HG03565 (cell line): Measurements from ENCODE around the gene ROR1.

Experiments
- ATAC-seq: cut with Tn5 transposase; IDR thresholded peaks from one replicate; pipeline ENCODE4 v1.9.1; 2021; ENCODE audit warnings: mild to moderate bottlenecking, moderate library complexity; ENCODE audit not compliant: unreplicated experiment

The ROR1 gene

GRCh38 chr1:63960326-63960725 lies 186.5 kb downstream of the ROR1 start:
- ATAC-seq: no peak

- ATAC-seq: no peak
Measured at GRCh38 chr1:63966016-63966415, 192.2 kb downstream of the ROR1 start.

GRCh38 chr1:63967901-63968300 lies 194.1 kb downstream of the ROR1 start:
- no peak for ATAC-seq

DNA sequence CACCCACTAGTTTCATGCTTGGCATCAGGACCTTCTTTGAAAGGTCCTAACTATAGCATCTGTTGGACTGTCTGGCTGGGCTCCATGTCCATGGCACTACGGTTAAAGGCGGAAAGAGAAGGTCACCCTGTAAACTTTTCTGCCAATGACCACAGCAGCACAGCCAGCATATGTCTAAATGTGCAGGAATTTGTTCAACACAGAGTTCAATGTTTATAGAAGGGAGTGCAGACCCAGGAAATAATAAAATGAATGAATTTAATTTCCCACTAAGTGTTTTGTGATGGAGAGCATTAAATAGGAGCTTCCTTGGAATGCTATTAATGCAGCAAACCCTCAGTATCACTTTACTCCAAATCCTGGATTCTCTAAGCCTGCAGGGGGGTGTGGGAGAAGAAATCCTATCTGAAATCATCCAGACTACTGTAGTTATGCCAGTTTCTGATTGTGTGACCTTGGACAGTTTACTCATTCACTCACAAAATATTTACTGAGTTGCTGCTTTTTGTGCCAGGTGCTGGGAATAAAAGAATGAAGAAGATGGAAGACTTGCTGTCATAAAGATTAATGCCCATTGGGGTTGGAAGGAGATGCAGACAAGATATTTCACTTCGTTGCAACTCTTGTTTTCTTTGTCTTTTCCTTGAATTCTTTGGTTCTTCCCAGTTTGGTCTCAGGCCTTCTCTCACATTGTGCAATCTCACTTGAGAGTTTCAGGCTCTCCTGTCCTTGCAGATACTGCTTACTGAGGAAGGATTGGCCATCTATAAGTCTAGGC lies 195.0 kb downstream of the ROR1 start:
- no peak for ATAC-seq

DNA sequence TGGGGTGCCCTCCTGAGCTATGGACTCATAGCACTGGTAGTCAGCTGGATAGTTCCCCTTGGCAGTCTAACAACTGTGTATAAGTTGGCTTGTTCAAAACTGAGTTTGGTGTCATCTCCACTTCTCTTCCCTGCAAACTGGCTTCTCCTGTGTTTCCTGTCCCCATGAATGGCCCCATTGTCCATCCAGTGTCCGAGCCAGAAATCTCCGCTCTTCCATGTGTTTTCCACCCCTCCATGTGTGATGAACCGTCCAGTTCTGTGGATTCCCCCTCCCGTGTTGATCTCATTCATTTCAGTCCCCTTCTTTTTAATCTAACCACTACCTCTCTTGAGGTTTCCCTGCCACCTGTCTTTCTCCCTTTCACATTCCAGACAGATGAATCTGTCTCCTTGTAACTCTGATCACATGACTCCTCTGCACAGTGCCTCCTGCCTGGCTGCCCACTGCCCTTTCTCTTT lies 195.7 kb downstream of the ROR1 start:
- no peak for ATAC-seq

GRCh38 chr1:63971557-63971956 lies 197.7 kb downstream of the ROR1 start:
- ATAC-seq: no peak

DNA sequence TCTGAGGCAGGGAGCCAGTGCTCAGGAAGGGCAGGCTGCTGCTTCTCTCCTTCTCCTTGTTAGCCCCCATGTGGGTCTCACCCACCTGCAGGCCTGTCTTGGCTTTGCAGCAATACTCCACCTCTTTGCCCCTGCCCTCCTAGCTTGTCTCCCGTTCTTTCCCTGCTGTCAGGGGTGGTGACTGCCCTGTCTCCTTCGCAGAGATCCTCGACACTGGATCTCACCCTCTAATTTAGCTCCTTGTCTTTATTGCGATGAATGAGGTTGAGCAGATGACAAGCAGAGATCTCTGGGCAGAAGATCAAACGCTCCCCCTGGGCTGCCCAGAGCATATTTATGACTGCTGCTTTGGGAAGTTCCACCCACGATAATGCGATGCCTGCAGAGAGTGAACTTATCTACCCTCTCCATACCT lies 199.2 kb downstream of the ROR1 start:
- ATAC-seq: no peak

DNA sequence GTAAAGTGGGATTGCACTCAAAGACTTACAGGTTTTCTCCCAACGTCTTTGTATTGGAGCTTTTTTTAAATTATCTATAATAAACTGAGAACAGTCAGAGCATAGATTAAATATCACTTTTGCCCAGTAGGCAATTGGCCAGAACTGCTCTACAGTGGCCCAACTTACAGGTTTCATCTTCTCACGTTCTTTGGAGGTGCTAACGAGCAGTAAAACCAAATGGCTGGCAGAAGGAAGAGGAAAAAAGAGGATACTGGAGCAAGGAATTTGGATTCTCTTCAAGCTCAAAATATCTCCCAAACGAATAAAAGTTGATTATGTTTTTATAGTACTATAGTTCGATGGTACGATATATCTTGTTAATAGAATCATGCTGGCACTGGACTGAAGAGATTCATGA lies 201.1 kb downstream of the ROR1 start:
- ATAC-seq: no peak

DNA sequence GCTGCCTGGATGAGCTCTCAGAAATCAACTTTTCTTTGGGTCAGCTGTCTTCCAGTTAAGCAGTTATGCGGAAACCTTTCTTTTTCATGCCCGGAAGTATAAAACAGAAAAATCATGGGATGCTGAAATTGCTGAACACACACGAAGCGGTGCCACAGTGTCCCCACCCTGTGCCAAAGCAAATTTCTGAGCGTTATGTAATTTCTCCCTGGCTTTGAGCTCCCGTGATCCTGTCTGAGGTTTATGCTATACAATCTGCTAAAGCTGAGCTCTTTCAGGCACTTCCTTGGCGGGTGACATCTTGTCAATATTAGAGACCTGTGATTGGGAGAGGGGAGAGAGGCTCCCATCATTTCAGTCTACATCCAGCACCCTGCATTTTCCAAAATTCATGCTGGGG lies 201.7 kb downstream of the ROR1 start:
- ATAC-seq: no peak

- ATAC-seq: no peak
Measured at GRCh38 chr1:63976006-63976405, 202.2 kb downstream of the ROR1 start.

DNA sequence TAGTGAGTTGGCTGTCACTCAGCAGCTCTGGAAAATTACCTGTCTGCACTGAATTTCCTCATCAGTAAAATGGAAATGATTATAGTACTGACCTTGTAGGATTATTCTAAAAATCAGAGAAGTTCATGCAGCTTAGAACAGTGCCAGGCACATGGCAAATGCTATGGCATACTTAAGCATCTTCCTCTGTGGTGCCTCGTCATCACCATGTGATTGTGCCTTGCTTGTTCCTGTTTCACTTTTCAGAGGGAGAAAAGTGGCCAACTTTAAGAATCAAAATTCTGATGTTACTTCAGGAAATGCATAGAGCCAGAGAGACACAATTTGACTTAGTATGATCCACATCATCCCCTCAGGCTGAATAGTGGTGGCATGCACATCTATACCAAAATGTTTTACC lies 203.6 kb downstream of the ROR1 start:
- no peak for ATAC-seq

DNA sequence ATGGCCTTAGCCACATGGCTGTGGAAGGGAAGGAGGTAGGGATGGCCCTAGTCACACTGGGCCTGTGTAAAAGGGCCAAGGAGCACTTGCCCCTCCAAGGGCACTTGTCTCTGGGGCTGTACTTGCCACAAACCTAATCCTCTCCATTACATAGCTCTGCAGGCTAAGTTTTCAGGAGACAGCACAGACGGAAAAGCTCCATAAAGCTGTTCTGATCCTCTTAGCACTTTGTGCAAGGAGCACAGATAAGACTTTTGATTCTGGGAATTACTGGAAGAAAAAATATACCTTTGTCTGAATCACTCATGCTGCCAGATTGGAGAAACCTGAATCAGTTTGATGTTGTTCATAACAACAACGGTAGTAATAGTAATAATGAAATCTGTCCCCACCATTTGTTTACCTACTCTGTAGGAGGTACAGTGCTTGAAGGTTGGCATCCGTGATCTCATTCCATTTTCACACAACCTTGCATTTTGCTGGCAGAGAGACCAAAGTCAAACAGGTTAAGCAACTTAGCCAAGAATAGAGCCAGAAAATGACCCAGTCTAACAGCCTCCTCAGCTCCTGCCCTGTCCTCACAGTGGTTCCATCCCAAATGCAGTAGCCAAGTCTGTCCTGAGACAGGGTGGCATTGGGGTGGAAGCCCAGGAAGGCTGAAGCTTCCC lies 207.1 kb downstream of the ROR1 start:
- ATAC-seq: no peak

DNA sequence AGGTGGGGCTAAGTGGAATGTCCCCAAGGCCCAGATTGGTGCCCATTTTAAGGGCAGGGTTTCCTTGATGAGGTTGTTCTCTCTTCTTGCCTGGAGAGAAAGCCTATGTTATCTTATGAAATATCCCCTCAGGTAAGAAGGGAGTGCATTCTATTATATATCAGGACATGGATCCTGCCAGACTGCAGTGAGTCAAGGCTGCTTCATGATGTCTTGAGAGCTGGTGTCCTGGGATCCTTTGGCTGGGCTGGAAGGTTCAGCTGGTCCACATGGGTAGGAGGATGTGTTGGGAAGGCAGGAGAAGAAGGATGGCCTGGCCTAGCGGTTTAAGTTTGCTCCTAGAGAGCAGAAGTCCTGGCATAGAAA lies 207.6 kb downstream of the ROR1 start:
- ATAC-seq: no peak

GRCh38 chr1:63982201-63982600 lies 208.4 kb downstream of the ROR1 start:
- ATAC-seq: no peak

DNA sequence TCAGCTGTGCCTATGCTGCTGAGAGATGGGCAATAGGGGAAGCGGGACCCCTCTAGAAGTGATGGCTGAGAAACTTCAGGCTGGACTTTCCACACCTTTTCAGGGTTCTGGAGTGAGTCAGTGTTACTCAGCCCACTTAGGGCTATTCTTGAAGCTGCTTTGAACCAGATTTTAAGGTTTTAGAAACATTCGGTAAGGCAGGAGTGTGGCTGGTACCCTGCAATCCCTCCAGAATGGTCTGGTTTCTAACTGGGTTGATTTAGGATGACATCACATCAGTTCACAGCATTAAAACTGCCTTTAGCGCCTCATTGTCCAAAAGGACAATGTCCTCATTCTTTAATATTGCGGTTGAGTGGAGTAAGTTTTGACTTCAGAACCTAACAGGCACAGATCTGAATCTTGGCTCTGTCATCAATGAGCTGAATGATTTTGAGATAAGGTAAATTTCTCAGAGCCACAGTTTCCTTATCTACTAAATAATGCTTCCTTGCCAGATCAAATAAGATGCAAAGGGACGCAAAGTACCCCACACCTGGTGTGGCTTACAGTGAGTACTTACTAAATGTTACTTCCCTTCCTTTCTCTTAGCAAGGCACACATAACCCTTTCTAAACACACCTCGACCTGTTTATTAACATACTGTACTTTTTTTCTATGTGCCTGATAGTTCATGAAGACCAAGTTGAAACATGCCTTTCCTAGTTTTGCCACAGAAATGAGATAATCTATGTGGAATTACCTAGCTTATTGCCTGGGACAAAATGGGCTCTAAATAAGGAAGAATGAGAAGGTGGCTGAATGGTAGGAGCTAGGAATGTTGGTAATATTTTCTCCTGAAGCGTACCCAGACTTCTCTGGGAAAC lies 209.8 kb downstream of the ROR1 start:
- no peak for ATAC-seq

GRCh38 chr1:63984257-63984929 lies 210.6 kb downstream of the ROR1 start:
- ATAC-seq: no peak

DNA sequence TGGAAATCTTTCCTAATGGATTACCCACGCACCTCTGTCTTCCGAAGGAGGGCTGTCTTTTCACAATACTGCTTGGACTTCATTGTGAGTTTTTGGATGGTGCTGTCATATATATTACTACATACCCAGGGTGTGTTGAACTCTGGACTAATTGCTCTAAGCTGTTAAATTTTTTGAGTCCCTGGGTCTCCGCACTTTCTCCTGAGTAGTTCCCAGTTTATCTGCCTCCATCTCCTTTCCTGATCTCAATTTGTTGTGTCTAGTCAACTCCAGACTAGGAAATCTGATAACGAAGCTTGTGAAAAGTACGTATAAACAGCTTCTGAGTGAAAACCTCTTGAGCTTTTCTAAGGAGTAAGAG lies 211.1 kb downstream of the ROR1 start:
- ATAC-seq: no peak

DNA sequence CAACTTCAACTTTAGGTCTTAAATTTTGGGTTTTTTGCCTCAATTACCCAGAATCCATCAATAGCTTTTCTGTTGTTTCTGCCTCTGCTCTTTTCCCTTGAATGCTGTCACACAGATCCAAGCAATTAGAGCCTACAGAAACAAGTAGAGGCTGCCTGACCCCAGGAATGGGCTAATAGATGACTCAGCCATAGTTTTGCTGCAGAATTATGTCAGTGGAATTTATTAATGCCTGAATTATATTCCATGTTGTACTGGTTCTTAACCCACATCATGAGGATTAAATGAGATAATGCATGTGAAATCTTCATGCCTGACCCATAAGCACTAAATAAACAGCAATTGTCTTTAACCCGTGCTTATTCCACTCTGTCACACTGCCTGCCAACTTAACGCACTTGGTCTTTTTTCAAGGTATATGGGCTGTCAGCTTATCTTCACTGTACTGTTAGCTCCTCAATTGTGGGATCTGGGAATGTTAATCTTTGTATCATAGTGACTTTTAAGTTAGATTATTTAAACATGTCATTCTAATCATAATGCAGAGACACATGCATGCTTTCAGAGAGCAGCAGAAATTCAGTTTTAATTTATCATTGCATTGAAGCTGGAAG lies 213.3 kb downstream of the ROR1 start:
- no peak for ATAC-seq

GRCh38 chr1:63987628-63988024 lies 213.8 kb downstream of the ROR1 start:
- no peak for ATAC-seq

GRCh38 chr1:63988941-63989340 lies 215.1 kb downstream of the ROR1 start:
- no peak for ATAC-seq

DNA sequence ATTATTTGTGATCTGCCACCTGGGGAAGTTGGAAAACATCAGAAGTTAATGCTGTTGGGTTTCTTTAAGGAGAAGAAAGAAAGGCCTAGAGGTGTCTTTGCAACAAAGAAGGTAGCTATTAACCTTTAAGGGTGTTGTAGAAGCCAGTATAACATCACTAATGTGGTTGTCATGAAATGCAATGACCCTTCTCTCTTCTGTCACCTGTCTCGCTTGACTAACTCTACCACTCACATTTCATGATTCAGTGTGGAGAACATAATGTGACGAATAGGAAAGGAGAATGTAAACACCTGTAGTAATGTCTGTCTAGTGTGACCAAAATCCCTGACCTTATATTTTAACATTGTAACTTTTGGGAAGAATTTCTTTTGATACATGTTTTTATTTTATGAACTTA lies 217.9 kb downstream of the ROR1 start:
- ATAC-seq: no peak
